Measurements from ENCODE around the gene EBNA1BP2.

- TF ChIP-seq, protein P1, sequence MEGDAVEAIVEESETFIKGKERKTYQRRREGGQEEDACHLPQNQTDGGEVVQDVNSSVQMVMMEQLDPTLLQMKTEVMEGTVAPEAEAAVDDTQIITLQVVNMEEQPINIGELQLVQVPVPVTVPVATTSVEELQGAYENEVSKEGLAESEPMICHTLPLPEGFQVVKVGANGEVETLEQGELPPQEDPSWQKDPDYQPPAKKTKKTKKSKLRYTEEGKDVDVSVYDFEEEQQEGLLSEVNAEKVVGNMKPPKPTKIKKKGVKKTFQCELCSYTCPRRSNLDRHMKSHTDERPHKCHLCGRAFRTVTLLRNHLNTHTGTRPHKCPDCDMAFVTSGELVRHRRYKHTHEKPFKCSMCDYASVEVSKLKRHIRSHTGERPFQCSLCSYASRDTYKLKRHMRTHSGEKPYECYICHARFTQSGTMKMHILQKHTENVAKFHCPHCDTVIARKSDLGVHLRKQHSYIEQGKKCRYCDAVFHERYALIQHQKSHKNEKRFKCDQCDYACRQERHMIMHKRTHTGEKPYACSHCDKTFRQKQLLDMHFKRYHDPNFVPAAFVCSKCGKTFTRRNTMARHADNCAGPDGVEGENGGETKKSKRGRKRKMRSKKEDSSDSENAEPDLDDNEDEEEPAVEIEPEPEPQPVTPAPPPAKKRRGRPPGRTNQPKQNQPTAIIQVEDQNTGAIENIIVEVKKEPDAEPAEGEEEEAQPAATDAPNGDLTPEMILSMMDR (conservative IDR thresholded peaks at IDR 0.05 in 1 of 2, IDR thresholded peaks at IDR 0.05 in 1 of 2; ENCODE audit: extremely low read depth in 1 of 2, insufficient read depth in 1 of 2, low read depth in 1 of 2, low read length in 2 of 2): no peak
- TF ChIP-seq EZH2 (IDR thresholded peaks at IDR 0.05; ENCODE audit: borderline replicate concordance, low read length): no peak
Measured at GRCh38 chr1:43207229-43207853, 35.3 kb upstream of the EBNA1BP2 start.
